GM18520 (cell line): ENCODE data around the gene CXorf65.

Source experiments
- ATAC-seq: cut with Tn5 transposase; IDR thresholded peaks from one replicate; pipeline ENCODE4 v1.9.1; 2021; ENCODE audit not compliant: unreplicated experiment

Gene CXorf65

DNA sequence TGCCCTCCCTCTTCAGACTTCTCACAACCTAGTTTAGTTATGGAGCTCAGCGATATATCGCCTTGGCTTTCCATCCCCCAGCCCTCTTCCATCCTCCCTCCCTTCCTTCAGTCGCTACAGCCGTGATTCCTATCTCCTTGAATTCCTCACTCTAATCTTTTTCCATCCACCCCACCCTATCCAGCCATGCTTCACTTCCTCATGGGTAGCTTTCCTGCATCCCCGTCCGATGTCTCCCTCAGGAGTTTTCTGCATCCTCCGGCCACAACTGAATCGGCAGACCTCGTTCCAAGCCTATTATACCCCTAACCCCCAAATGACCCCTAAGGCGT, 38.9 kb downstream of the CXorf65 start:
- no peak for ATAC-seq

DNA sequence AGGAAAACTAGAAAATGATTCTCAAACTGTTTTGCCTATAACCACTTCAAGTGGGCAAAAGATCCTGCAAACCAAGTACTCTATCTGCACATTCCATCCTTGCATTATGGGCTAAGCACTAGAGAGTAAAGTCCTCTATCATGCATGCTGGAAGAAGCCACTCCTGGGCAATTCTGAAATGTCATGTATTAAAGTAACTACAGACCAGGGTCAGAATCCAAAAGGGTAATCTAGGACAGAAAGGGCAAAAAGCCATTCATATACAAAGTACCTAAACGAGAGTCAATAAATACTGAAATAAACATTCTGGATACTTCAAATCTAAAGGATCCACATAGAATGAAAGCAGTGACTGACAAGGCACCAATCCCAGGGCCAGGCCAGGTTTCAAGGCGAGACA, 39.5 kb downstream of the CXorf65 start:
- no peak for ATAC-seq

DNA sequence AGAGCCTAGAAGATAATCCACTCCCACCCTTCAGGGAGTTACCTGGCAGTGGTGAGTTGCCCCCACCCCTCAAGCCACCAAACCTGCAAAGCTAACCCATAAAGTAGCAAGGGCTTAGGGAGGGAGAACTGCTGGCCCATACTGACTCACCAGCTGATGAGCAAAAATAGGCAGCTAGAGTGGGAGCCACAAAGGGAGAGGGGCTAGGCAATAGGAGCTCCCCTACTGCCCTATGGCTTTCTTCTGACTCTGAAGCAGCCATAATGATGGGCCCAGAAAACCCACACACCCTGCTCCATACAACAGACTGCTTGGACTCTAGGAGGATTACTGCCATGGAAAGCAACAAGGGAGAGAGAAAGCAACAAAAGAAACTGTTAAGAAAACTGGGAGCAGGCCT, 46.4 kb downstream of the CXorf65 start:
- ATAC-seq = no peak

DNA sequence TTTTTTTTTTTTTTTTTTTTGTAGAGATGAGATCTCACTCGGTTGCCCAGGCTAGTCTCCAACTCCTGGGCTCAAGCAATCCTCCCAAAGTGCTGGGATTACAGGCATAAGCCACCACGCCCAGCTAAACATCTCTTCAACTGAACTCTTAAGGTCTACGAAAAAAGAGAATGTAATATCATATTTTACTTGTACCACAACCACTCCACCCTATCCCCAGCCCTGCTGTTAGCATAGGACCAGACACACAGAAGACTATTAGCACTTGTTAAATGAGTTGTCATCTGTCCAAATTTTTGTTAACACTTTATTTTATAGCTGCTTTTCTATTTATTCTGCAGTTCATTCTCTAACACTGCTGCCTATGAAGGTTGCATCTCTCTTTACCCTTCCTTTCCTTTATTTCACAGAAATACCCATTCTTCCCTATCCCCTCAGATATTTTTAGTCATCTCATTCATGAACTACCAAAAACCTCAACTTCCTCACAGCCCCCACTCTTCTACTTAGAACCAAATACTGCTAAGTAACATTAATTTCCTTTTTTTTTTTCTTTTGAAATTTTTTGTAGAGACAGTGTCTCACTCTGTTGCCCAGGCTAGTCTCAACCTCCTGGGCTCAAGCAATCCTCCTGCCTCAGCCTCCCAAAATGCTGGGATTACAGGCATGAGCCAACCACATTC, 48.6 kb downstream of the CXorf65 start:
- no peak for ATAC-seq

DNA sequence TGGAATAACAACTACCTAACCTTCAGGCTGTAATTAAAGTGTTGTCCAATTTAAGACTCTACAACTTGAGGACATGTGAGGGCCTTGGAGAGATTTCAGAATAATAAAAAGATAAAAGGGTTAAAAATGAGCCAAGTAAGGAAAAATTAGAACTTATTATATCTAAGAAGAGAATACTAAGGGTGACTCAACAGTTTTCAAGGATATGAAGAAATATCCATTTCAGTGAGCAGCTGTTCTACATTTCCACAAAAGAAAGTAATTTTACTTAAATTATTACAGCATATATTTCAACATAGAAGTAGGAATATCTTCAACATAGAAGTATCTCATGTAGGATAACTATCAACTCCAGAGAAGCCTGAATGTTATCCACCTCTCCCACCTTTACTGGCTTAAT, 49.7 kb downstream of the CXorf65 start:
- ATAC-seq = no peak
